Measurements from ENCODE around the gene FAM240B.

DNA sequence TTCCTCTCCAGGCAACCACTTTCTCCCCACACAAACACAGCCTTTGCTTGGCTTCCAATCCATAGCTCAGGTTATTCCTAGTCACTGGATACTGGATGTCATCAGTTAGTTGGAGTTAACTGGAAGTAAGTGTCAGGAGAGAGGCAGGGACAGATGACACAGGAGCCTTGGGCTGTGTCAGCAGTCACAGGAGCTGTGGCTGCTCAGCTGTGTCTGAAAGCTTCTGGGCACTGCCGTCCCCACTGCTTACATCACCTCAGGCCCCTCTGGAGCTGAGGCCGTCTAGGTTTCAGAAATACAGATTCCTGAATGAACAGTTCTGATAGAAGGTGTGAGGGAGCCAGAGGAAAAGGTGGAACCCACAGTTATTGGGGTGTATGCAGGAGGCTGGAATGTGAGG, 17.3 kb upstream of the FAM240B start:
- TF ChIP-seq, protein P1, sequence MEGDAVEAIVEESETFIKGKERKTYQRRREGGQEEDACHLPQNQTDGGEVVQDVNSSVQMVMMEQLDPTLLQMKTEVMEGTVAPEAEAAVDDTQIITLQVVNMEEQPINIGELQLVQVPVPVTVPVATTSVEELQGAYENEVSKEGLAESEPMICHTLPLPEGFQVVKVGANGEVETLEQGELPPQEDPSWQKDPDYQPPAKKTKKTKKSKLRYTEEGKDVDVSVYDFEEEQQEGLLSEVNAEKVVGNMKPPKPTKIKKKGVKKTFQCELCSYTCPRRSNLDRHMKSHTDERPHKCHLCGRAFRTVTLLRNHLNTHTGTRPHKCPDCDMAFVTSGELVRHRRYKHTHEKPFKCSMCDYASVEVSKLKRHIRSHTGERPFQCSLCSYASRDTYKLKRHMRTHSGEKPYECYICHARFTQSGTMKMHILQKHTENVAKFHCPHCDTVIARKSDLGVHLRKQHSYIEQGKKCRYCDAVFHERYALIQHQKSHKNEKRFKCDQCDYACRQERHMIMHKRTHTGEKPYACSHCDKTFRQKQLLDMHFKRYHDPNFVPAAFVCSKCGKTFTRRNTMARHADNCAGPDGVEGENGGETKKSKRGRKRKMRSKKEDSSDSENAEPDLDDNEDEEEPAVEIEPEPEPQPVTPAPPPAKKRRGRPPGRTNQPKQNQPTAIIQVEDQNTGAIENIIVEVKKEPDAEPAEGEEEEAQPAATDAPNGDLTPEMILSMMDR (IDR thresholded peaks at IDR 0.05), result no peak
- no peak for TF ChIP-seq POLR2A (IDR thresholded peaks at IDR 0.05)
